MV-4-11 (cell line): Measurements from ENCODE around the gene GLOD5.

Experiments used
- DNase-seq: peaks from one replicate; lab custom pipeline; 2025; lab: John Stamatoyannopoulos, UW

Gene GLOD5

GRCh38 chrX:48753708-48754228, 7.8 kb upstream of the GLOD5 start:
- DNase-seq: peak; percentile 20

GRCh38 chrX:48754238-48754637, 7.3 kb upstream of the GLOD5 start:
- DNase-seq: no peak

- no peak for DNase-seq
These were observed 7.7 kb downstream of the GLOD5 start for GRCh38 chrX:48769230-48769629.

GRCh38 chrX:48770296-48770695, 8.7 kb downstream of the GLOD5 start:
- DNase-seq: no peak

GRCh38 chrX:48772602-48773001, 11.1 kb downstream of the GLOD5 start:
- no peak for DNase-seq

- no peak for DNase-seq
These were observed 15.4 kb downstream of the GLOD5 start for GRCh38 chrX:48776818-48777439.

GRCh38 chrX:48779399-48779798, 17.9 kb downstream of the GLOD5 start:
- DNase-seq: no peak

- DNase-seq: no peak
These were observed 20.2 kb downstream of the GLOD5 start for GRCh38 chrX:48781705-48782104.

- no peak for DNase-seq
These were observed 20.7 kb downstream of the GLOD5 start for GRCh38 chrX:48782216-48782615.

GRCh38 chrX:48782795-48783194, 21.2 kb downstream of the GLOD5 start:
- no peak for DNase-seq

- DNase-seq: no peak
These were observed 23.2 kb downstream of the GLOD5 start for GRCh38 chrX:48784726-48785125.

- no peak for DNase-seq
These were observed 23.6 kb downstream of the GLOD5 start for GRCh38 chrX:48785186-48785539.

GRCh38 chrX:48785540-48786214, 24.1 kb downstream of the GLOD5 start:
- no peak for DNase-seq

GRCh38 chrX:48786341-48786800, 24.8 kb downstream of the GLOD5 start, which contains the start of gene GATA1:
GATA1 (plus strand) TSS chrX:48786590; CDS start chrX:48791110, 4,520 bp downstream.
- DNase-seq: no peak

- DNase-seq: no peak
These were observed 25.4 kb downstream of the GLOD5 start for GRCh38 chrX:48786825-48787504.

GRCh38 chrX:48787505-48788443, 26.2 kb downstream of the GLOD5 start:
- no peak for DNase-seq

GRCh38 chrX:48789366-48790220, 28.0 kb downstream of the GLOD5 start:
- no peak for DNase-seq

GRCh38 chrX:48790477-48790876, 28.9 kb downstream of the GLOD5 start:
- no peak for DNase-seq

- DNase-seq: no peak
These were observed 29.7 kb downstream of the GLOD5 start for GRCh38 chrX:48791063-48791820.

GRCh38 chrX:48792219-48792618, 30.7 kb downstream of the GLOD5 start:
- no peak for DNase-seq
